Mesenchymal stem cell (in vitro differentiated cells and primary cell): ENCODE data around the gene TRIM3.
A peak's percentile ranks its signal among the peaks of the same experiment; 100 is the strongest.

Experiments used
- DNase-seq: peaks from one replicate; pipeline ENCODE4 v3.0.0-alpha.2; 2013
- H2AFZ ChIP-seq: one replicate; pipeline ENCODE4 v1.6.1; 2013; ENCODE audit warnings: low read depth, mild to moderate bottlenecking, control low read depth, inconsistent platforms, low read length, moderate library complexity
- H2AK5ac ChIP-seq: 2 replicates; pipeline ENCODE4 v1.6.1; 2013; ENCODE audit warnings: low read length, moderate library complexity, mild to moderate bottlenecking, inconsistent platforms; ENCODE audit not compliant: severe bottlenecking
- H2BK120ac ChIP-seq: one replicate; pipeline ENCODE4 v1.6.1; 2013; ENCODE audit warnings: low read depth, mild to moderate bottlenecking, inconsistent platforms, low read length, moderate library complexity
- H2BK12ac ChIP-seq, 2 experiments: one replicate each; pipeline ENCODE4 v1.6.1; 2013; ENCODE audit warnings: inconsistent platforms in 2 of 2, low read length in 2 of 2, mild to moderate bottlenecking in 2 of 2, moderate library complexity in 2 of 2, control low read depth in 1 of 2
- H2BK15ac ChIP-seq: one replicate; pipeline ENCODE4 v1.6.1; 2013; ENCODE audit warnings: mild to moderate bottlenecking, low read depth, inconsistent platforms; ENCODE audit not compliant: poor library complexity, severe bottlenecking
- H2BK5ac ChIP-seq: 2 replicates; pipeline ENCODE4 v1.6.1; 2013; ENCODE audit warnings: low read depth, mild to moderate bottlenecking, low read length, control low read depth, inconsistent platforms; ENCODE audit not compliant: poor library complexity, severe bottlenecking
- H3K14ac ChIP-seq, 2 experiments: one replicate each; pipeline ENCODE4 v1.6.1; 2013; ENCODE audit warnings: inconsistent platforms in 2 of 2, low read length in 2 of 2, control low read depth in 1 of 2, mild to moderate bottlenecking in 1 of 2, moderate library complexity in 1 of 2
- H3K18ac ChIP-seq, 2 experiments: one replicate each; pipeline ENCODE4 v1.6.1; 2013; ENCODE audit warnings: inconsistent platforms in 2 of 2, low read length in 2 of 2, control low read depth in 1 of 2, low read depth in 1 of 2, mild to moderate bottlenecking in 1 of 2
- H3K23ac ChIP-seq, 2 experiments: one replicate each; pipeline ENCODE4 v1.6.1; 2013; ENCODE audit warnings: inconsistent platforms in 2 of 2, low read length in 2 of 2, mild to moderate bottlenecking in 2 of 2, moderate library complexity in 2 of 2, control low read depth in 1 of 2
- H3K27ac ChIP-seq: 2 replicates; pipeline ENCODE4 v1.5.1; 2013; ENCODE audit warnings: mild to moderate bottlenecking, moderate library complexity, low read length, control low read depth, inconsistent platforms; ENCODE audit not compliant: poor library complexity, severe bottlenecking
- H3K27me3 ChIP-seq, 2 experiments: 2 replicates each; pipeline versions ENCODE4 v1.6.1 to v1.7.0; 2013; ENCODE audit warnings: low read length in 2 of 2, mild to moderate bottlenecking in 2 of 2, moderate library complexity in 2 of 2, control low read depth in 1 of 2, inconsistent platforms in 1 of 2; ENCODE audit not compliant: control insufficient read depth in 1 of 2, insufficient read depth in 1 of 2
- H3K36me3 ChIP-seq, 2 experiments: 2 replicates each; pipeline versions ENCODE4 v1.6.1 to v1.7.0; 2013; ENCODE audit warnings: low read length in 2 of 2, control low read depth in 1 of 2, inconsistent platforms in 1 of 2, low read depth in 1 of 2, mild to moderate bottlenecking in 1 of 2; ENCODE audit not compliant: insufficient read depth in 2 of 2, control insufficient read depth in 1 of 2
- H3K4ac ChIP-seq, 2 experiments: one replicate each; pipeline ENCODE4 v1.6.1; 2013; ENCODE audit warnings: inconsistent platforms in 2 of 2, low read length in 2 of 2, mild to moderate bottlenecking in 2 of 2, moderate library complexity in 2 of 2, control low read depth in 1 of 2, low read depth in 1 of 2
- H3K4me1 ChIP-seq: 2 replicates; pipeline ENCODE4 v1.6.1; 2013; ENCODE audit warnings: low read depth, low read length, control low read depth; ENCODE audit not compliant: control insufficient read depth, insufficient read depth
- H3K4me2 ChIP-seq: 2 replicates; pipeline ENCODE4 v1.6.1; 2013; ENCODE audit warnings: low read length, mild to moderate bottlenecking, inconsistent platforms; ENCODE audit not compliant: poor library complexity, severe bottlenecking
- H3K4me3 ChIP-seq, 2 experiments: 2 replicates each; pipeline versions ENCODE4 v1.5.1 to v1.7.0; 2013; ENCODE audit warnings: low read length in 2 of 2, mild to moderate bottlenecking in 2 of 2, control low read depth in 1 of 2, low read depth in 1 of 2; ENCODE audit not compliant: insufficient read depth in 1 of 2
- H3K79me1 ChIP-seq: replicated peaks from 2 replicates; pipeline ENCODE4 v1.6.1; 2013; ENCODE audit warnings: mild to moderate bottlenecking, control low read depth, low read length, inconsistent platforms; ENCODE audit not compliant: poor library complexity, severe bottlenecking
- H3K9ac ChIP-seq: 2 replicates; pipeline ENCODE4 v1.7.0; 2013; ENCODE audit warnings: mild to moderate bottlenecking, low read length, moderate library complexity
- H3K9me3 ChIP-seq: 2 replicates; pipeline ENCODE4 v1.7.0; 2013; ENCODE audit warnings: mild to moderate bottlenecking, low read length; ENCODE audit not compliant: control insufficient read depth
- H4K8ac ChIP-seq: one replicate; pipeline ENCODE4 v1.6.1; 2013; ENCODE audit warnings: inconsistent platforms, mild to moderate bottlenecking, low read length, moderate library complexity
- H4K91ac ChIP-seq: one replicate; pipeline ENCODE4 v1.6.1; 2013; ENCODE audit warnings: mild to moderate bottlenecking, low read length, inconsistent platforms
- WGBS: methylation state at CpG from one replicate; pipeline ENCODE4 v1.1.7; 2013; ENCODE audit warnings: mixed read lengths; 5-methylcytosine and 5-hydroxymethylcytosine counted together

TRIM3 gene

DNA sequence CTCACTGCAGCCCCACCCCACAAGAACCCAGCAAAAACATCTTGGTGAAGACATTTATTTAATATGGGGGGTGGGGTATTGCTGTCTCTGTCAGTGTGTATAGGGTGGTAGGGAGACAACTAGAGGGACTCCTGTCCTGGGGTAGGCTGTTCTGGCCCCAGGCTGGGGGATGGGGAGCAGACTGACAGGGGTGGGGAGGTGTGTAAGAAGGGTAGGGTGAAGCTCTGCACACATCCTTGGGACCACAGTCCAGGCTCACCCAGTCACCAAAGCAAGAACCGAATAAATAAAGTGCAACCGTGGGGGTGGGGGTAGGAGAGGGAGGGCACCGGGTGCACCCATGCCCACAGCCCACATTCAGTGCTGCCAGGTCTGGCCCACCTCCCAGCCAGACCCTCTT is 25.2 kb downstream of the TRIM3 start:
- no peak overlapping the region for H2BK120ac ChIP-seq
- no peak overlapping the region for H3K14ac ChIP-seq
- WGBS = 100% methylated on average over 2 of the region's 3 CpGs
- H3K9ac ChIP-seq = no peak overlapping the region
- peaks cover 35 to 59% of the 10 kb centered on the region in 2 experiments for H3K36me3 ChIP-seq
- H3K23ac ChIP-seq = no peak overlapping the region
- H4K91ac ChIP-seq = no peak overlapping the region
- H3K27me3 ChIP-seq = no peaks in the 10 kb centered on the region
- H3K27ac ChIP-seq = no peak overlapping the region
- H3K4me3 ChIP-seq = no peak overlapping the region
- no peak overlapping the region for H3K4me2 ChIP-seq
- no peak for DNase-seq
- no peak overlapping the region for H2AK5ac ChIP-seq
- H4K8ac ChIP-seq = no peak overlapping the region
- no peak overlapping the region for H2BK5ac ChIP-seq
- H3K4ac ChIP-seq = no peak overlapping the region
- no peaks in the 10 kb centered on the region for H3K4me1 ChIP-seq
- H3K9me3 ChIP-seq = no peaks in the 10 kb centered on the region
- no peak overlapping the region for H3K18ac ChIP-seq
- no peak overlapping the region for H2BK15ac ChIP-seq
- no peak overlapping the region for H2BK12ac ChIP-seq
- H3K79me1 ChIP-seq = no peaks in the 10 kb centered on the region
- H2AFZ ChIP-seq = no peak overlapping the region

DNA sequence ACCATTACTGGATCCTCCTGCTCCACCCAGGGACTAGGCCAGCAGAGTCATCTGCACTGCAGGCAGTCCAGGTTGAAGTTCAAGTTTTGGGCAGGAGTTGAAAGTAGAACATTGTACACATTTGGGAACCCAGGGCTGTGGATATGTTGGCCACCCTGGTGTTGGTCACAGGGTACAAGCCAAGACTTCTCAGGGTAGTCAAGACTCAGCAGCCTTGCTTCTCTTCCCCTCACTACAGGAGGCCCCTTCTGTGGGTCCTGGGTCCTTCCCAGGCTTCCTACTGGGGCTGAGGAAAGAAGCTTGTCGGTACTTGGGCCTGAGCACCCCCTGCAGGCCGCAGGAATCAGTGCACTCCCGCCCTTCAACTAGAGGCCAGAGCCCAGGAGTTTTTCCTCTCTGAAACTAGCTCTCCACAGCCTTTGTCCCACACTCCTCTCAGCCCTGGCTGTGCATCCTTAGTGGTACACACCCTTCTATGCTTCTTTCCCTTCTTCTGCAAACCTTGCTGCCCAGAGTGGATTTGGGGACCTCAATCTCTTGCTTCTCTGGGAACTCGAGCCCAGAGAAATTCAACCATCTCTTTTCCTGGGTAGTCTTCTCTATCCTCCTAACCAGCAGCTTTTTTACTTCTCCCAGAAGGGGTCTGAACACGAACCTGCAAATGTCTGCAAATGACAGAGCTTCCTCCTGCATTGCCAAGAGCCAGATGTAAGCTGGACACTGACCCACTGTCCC is 30.3 kb downstream of the TRIM3 start:
- H2AK5ac ChIP-seq = no peak overlapping the region
- H2BK15ac ChIP-seq = no peak overlapping the region
- peaks cover 4 to 19% of the 10 kb centered on the region in 2 experiments for H3K36me3 ChIP-seq
- no peaks in the 10 kb centered on the region for H3K79me1 ChIP-seq
- H3K27me3 ChIP-seq = no peaks in the 10 kb centered on the region
- no peak overlapping the region for H3K18ac ChIP-seq
- no peak overlapping the region for H3K14ac ChIP-seq
- H4K91ac ChIP-seq = no peak overlapping the region
- H2AFZ ChIP-seq = no peak overlapping the region
- no peak overlapping the region for H2BK5ac ChIP-seq
- no peaks in the 10 kb centered on the region for H3K4me1 ChIP-seq
- no peak overlapping the region for H3K4me3 ChIP-seq
- H3K4ac ChIP-seq = no peak overlapping the region
- H3K23ac ChIP-seq = no peak overlapping the region
- DNase-seq = peak; percentile 65
- no peak overlapping the region for H3K4me2 ChIP-seq
- H2BK120ac ChIP-seq = no peak overlapping the region
- H2BK12ac ChIP-seq = no peak overlapping the region
- 31% methylated on average over 5 of the region's 5 CpGs for WGBS
- H3K9me3 ChIP-seq = no peaks in the 10 kb centered on the region
- H4K8ac ChIP-seq = no peak overlapping the region
- H3K9ac ChIP-seq = peak overlapping the region; percentile 35
- H3K27ac ChIP-seq = no peak overlapping the region

- WGBS = 92% methylated on average over 4 of the region's 4 CpGs
- Histone ChIP-seq H3K4ac (no peak overlapping the region), H3K9me3 (no peaks in the 10 kb centered on the region), H3K79me1 (no peaks in the 10 kb centered on the region), H2BK120ac (no peak overlapping the region), H2AFZ (no peak overlapping the region), H3K27me3 (no peaks in the 10 kb centered on the region), H3K4me1 (no peaks in the 10 kb centered on the region), H4K91ac (no peak overlapping the region), H3K27ac (no peak overlapping the region), H3K9ac (no peak overlapping the region), H3K23ac (no peak overlapping the region), H3K4me3 (no peak overlapping the region), H3K36me3 (peaks cover 0 to 9% of the 10 kb centered on the region in 2 experiments), H4K8ac (no peak overlapping the region), H3K18ac (peak overlapping the region in 1 of 2 experiments; percentile 11), H3K14ac (no peak overlapping the region), H2BK15ac (no peak overlapping the region), H3K4me2 (no peak overlapping the region), H2BK5ac (no peak overlapping the region), H2AK5ac (no peak overlapping the region), H2BK12ac (no peak overlapping the region)
- no peak for DNase-seq
Observed at GRCh38 chr11:6442441-6442840, 31.3 kb downstream of the TRIM3 start.

DNA sequence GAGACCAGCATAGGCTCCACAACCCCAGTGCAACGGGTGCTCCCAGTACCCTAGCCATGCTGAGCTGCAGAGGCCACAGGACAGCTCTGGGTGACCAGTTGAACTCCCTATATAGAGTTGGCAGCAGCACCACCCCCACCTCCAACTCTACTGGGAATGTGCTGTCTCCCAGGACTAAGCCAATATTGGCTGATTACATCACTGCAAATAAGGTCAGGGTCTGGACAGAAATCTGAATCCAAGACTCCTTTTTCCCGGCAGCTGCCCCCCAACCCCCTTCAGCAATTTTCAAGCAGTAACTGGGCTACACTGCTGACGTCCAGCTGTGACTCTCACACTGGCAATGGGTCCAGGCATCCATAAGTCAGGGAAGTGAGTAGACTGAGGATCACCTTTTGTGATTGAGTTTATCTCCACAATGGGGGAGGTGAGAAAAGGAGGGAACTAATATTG is 32.8 kb downstream of the TRIM3 start, which contains the start of gene HPX:
Gene HPX, minus strand, starts transcription at position 82 of the 453 bp plus-strand sequence. Its CDS starts 24 bp downstream, at position 58.
- Histone ChIP-seq H3K18ac (no peak within 1 kb of the TSS), H3K4me2 (no peak within 1 kb of the TSS), H3K4me3 (no peak within 1 kb of the TSS), H3K27ac (no peak within 1 kb of the TSS), H3K79me1 (no peaks in the 10 kb centered on the region), H3K4ac (no peak within 1 kb of the TSS), H4K8ac (no peak within 1 kb of the TSS), H2BK5ac (no peak within 1 kb of the TSS), H2AK5ac (no peak within 1 kb of the TSS), H3K4me1 (no peaks in the 10 kb centered on the region), H3K23ac (no peak within 1 kb of the TSS), H3K14ac (no peak within 1 kb of the TSS), H3K9ac (no peak within 1 kb of the TSS), H3K9me3 (no peaks in the 10 kb centered on the region), H2BK15ac (no peak within 1 kb of the TSS), H4K91ac (no peak within 1 kb of the TSS), H3K27me3 (no peaks in the 10 kb centered on the region), H2BK120ac (no peak within 1 kb of the TSS), H2AFZ (no peak within 1 kb of the TSS), H3K36me3 (peaks cover 0 to 4% of the 10 kb centered on the region in 2 experiments), H2BK12ac (no peak within 1 kb of the TSS)
- 93% methylated on average over 3 of the region's 3 CpGs for WGBS
- no peak for DNase-seq
